Loucy (cell line): ENCODE data around the gene SMIM23.

Experiments used
- EZH2phosphoT487 ChIP-seq: fragments of 200-600 bp; IDR thresholded peaks from 2 replicates; pipeline ENCODE4 v1.6.1; 2018; ENCODE audit warnings: antibody characterized with exemption, mild to moderate bottlenecking, moderate library complexity, borderline replicate concordance
- TF ChIP-seq, protein P1 (sequence below): fragments of 200-600 bp; sonication (generic); conservative IDR thresholded peaks from 2 replicates; pipeline ENCODE4 v1.5.1; 2014; ENCODE audit warnings: mild to moderate bottlenecking, antibody characterized with exemption, low read length

DNA sequence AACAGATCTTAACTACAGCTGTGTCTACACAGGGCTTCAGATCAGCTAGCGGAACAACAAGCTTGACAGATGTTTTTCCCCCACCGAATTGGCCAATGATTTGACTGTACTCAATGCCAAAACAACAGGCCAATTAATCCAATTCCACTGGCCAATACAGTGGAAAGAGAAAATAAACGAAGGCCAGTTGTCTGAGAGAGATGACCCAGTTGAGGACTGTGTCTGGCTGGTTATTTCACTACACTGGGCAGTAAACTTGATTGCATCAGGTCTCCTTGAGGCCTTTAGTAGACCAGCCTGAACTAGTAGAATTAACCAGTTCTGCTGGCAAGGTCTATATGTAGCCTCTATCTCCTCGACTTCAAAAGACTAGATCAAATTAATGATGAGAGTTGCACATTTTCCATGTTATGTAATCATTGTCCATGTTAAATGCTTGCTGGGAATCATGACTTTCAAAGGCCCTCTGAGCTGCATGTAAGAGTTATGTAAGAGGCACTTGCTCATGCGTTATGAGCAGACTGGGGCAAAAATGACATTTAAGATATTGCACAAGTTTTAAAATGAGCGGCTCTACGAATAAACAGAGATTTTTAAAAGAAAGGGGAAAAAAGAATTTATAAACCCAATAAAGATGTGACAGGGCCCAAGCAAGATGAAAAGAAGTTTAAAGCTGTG lies 28.3 kb downstream of the SMIM23 start:
- TF ChIP-seq, protein P1, sequence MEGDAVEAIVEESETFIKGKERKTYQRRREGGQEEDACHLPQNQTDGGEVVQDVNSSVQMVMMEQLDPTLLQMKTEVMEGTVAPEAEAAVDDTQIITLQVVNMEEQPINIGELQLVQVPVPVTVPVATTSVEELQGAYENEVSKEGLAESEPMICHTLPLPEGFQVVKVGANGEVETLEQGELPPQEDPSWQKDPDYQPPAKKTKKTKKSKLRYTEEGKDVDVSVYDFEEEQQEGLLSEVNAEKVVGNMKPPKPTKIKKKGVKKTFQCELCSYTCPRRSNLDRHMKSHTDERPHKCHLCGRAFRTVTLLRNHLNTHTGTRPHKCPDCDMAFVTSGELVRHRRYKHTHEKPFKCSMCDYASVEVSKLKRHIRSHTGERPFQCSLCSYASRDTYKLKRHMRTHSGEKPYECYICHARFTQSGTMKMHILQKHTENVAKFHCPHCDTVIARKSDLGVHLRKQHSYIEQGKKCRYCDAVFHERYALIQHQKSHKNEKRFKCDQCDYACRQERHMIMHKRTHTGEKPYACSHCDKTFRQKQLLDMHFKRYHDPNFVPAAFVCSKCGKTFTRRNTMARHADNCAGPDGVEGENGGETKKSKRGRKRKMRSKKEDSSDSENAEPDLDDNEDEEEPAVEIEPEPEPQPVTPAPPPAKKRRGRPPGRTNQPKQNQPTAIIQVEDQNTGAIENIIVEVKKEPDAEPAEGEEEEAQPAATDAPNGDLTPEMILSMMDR = no peak
- TF ChIP-seq EZH2phosphoT487 = no peak
